Small intestine (tissue), 7 donors: ENCODE results near the gene RHOH. TPM values are rescaled to one million over a fixed set of nuclear protein-coding genes. Genes with fewer than 3 reads are reported as not detected.
A peak's percentile ranks its signal among the peaks of the same experiment; 100 is the strongest.
"Not testable (repeated sequence)": the region's sequence is repeated elsewhere in the genome, so short reads cannot be mapped to it uniquely, and the experiment has no call there.

Experiments used
- DNase-seq, 2 donors: peaks; one replicate each; pipeline versions ENCODE4 v3.0.0 to v3.0.0-alpha.2; 2013
- FAIRE-seq: peaks from 2 replicates; lab custom pipeline; 2012; peaks lifted over from hg19 to GRCh38; lab: Jason Lieb, UNC
- H3K27ac ChIP-seq, 3 donors: one replicate each; pipeline ENCODE4 v1.5.1; 2013; ENCODE audit warnings: low read length in 2 of 3, mild to moderate bottlenecking in 2 of 3, control low read depth in 1 of 3, inconsistent platforms in 1 of 3, low read depth in 1 of 3, moderate library complexity in 1 of 3
- H3K27me3 ChIP-seq, 3 donors: one replicate each; pipeline ENCODE4 v1.6.1; 2013; ENCODE audit warnings: low read length in 3 of 3, inconsistent platforms in 1 of 3; ENCODE audit not compliant: control insufficient read depth in 3 of 3, insufficient read depth in 3 of 3
- H3K36me3 ChIP-seq, 3 donors: one replicate each; pipeline ENCODE4 v1.6.1; 2013; ENCODE audit warnings: low read length in 3 of 3, inconsistent platforms in 1 of 3, low read depth in 1 of 3, mild to moderate bottlenecking in 1 of 3, moderate library complexity in 1 of 3; ENCODE audit not compliant: control insufficient read depth in 3 of 3, insufficient read depth in 2 of 3
- H3K4me1 ChIP-seq, 3 donors: one replicate each; pipeline ENCODE4 v1.6.1; 2013; ENCODE audit warnings: low read length in 2 of 3, inconsistent platforms in 1 of 3, low read depth in 1 of 3, mild to moderate bottlenecking in 1 of 3, moderate library complexity in 1 of 3; ENCODE audit not compliant: control insufficient read depth in 3 of 3, insufficient read depth in 2 of 3
- H3K4me3 ChIP-seq, 3 donors: one replicate each; pipeline ENCODE4 v1.5.1; 2013; ENCODE audit warnings: low read length in 3 of 3, control low read depth in 1 of 3, inconsistent platforms in 1 of 3, low read depth in 1 of 3, mild to moderate bottlenecking in 1 of 3, moderate library complexity in 1 of 3
- H3K9me3 ChIP-seq, 2 donors: one replicate each; pipeline ENCODE4 v1.6.1; 2013; ENCODE audit warnings: low read depth in 1 of 2, low read length in 1 of 2; ENCODE audit not compliant: control insufficient read depth in 2 of 2, insufficient read depth in 1 of 2
- WGBS, 3 donors: extraction: QIAGEN DNeasy Blood & Tissue Kit; methylation state at CpG; one replicate each; pipeline ENCODE4 v1.1.7; 2013; 5-methylcytosine and 5-hydroxymethylcytosine counted together
- polyA plus RNA-seq, 4 donors: library from polyadenylated mRNA; stranded (reverse) in 3 of 4; unstranded in 1 of 4; fragments of 200-250 nt in 3 of 4; fragments of 120-200 nt in 1 of 4; gene quantifications; one replicate each; pipeline versions ENCODE4 v1.2.1 to v1.2.3, GENCODE V29; 2013
- donor health status: healthy with polysubstance abuse.
- donor health status: control.
- donor health status: control.
- donor health status: Bipolar disorder and iron deficiency.
- donor health status: healthy.

Gene RHOH
- polyA plus RNA-seq, 4 donors: 2.9 to 11.6 (median 3.7) TPM

DNA sequence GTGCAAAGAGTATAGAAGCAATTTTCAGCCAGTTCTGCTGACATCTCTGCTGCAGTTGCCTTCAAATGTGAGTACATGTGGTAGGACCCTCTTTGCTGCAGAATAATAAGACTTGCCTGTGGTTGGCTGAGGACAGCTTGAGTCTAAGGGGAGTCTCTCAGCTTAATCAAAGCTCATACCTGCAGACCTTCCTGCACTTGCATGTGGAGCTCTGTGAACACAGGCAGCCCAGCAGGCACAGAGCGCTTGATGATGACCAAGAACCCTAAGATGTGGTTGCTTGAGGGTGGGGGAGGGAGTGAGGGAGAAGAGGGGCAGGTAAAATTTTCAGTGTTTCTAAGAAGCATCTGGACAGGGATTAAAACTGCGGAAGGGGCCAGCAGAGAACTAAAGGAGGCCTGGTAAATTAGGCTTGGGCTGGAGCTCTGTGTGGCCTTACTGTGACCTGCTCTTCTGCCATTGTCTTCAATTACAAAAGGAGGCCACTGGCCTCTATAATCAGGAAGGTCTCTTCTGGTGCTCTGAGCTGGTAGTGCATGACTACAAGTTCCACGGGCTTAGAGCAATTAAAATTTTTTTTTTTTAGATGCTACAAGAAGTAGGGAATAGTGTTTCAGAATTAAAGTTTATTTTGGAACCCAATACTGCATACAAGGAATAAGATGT is 78.4 kb downstream of the RHOH start:
- DNase-seq: no peak
- no peaks in the 10 kb centered on the region for H3K4me1 ChIP-seq
- H3K4me3 ChIP-seq: no peak overlapping the region
- H3K36me3 ChIP-seq: no peaks in the 10 kb centered on the region
- no peak overlapping the region for H3K27ac ChIP-seq
- H3K9me3 ChIP-seq: no peaks in the 10 kb centered on the region
- no peak for FAIRE-seq
- 86 to 89% (median 87%) methylated on average over 3 of the region's 3 CpGs for WGBS, 3 donors
- no peaks in the 10 kb centered on the region for H3K27me3 ChIP-seq

DNA sequence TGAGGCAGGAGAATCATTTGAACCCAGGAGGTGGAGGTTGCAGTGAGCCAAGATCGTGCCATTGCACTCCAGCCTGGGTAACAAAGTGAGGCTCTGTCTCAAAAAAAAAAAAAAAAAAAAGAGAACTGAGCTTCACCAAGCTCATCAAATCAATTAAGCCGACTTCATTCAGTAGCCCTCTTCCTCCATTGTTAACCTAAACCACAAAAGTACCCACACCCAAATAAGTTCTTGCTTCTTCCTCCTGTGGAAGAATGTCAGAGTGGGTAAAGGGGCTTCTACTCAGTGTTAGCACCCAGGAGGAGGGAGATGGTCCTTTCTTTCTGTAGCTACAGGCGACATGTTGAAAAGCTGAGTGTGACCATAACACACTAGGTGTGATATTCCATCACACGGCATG is 79.7 kb downstream of the RHOH start:
- H3K4me3 ChIP-seq: no peak overlapping the region
- no peaks in the 10 kb centered on the region for H3K36me3 ChIP-seq
- FAIRE-seq (no peak), DNase-seq (no peak)
- H3K27me3 ChIP-seq: no peaks in the 10 kb centered on the region
- 76 to 87% (median 79%) methylated on average over 3 to 4 of the region's 4 CpGs for WGBS, 3 donors
- no peaks in the 10 kb centered on the region for H3K4me1 ChIP-seq
- no peaks in the 10 kb centered on the region for H3K9me3 ChIP-seq
- H3K27ac ChIP-seq: no peak overlapping the region

DNA sequence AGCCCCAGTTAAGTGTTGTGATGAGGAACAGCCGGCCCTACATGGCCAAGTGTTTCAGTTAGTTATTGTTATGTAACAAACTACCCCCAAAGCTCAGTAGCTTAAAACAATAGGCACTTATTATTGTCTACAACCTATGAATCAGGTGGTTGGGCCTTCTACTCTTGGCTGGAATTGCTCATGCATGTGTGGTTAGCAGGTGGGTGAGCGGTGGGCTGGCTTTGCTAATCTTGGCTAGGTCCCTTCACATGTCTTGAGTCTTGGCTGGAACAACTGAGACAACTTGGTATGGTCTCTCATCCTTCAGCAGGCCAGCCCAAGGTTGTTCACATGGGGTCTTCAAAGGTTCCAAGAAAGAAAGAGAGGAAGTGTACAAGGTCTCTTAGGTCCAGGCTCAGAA is 83.8 kb downstream of the RHOH start:
- H3K36me3 ChIP-seq: no peaks in the 10 kb centered on the region
- no peak overlapping the region for H3K4me3 ChIP-seq
- H3K27ac ChIP-seq: no peak overlapping the region
- H3K4me1 ChIP-seq: no peaks in the 10 kb centered on the region
- WGBS, 3 donors: 88 to 94% (median 90%) methylated on average over 2 of the region's 2 CpGs
- H3K9me3 ChIP-seq: no peaks in the 10 kb centered on the region
- no peak for DNase-seq
- FAIRE-seq: no peak
- H3K27me3 ChIP-seq: no peaks in the 10 kb centered on the region

- Histone ChIP-seq H3K36me3 (no peaks in the 10 kb centered on the region), H3K27me3 (no peaks in the 10 kb centered on the region)
- no peak for FAIRE-seq
Measured at GRCh38 chr4:40281099-40281498, 84.3 kb downstream of the RHOH start.

GRCh38 chr4:40281913-40282312 is 85.1 kb downstream of the RHOH start:
- WGBS, 3 donors: 81 to 84% (median 84%) methylated on average over 5 of the region's 5 CpGs
- FAIRE-seq (no peak), DNase-seq (no peak)
- Histone ChIP-seq H3K4me3 (no peak overlapping the region), H3K27me3 (no peaks in the 10 kb centered on the region), H3K9me3 (no peaks in the 10 kb centered on the region), H3K27ac (no peak overlapping the region), H3K36me3 (no peaks in the 10 kb centered on the region), H3K4me1 (no peaks in the 10 kb centered on the region)

More at GRCh38 chr4:40281099-40281498, 84.3 kb downstream of the RHOH start:
- Histone ChIP-seq H3K9me3 (no peaks in the 10 kb centered on the region), H3K4me1 (no peaks in the 10 kb centered on the region), H3K4me3 (no peak overlapping the region), H3K27ac (no peak overlapping the region)
- DNase-seq: no peak
- 46 to 73% (median 67%) methylated on average over 3 of the region's 3 CpGs for WGBS, 3 donors

DNA sequence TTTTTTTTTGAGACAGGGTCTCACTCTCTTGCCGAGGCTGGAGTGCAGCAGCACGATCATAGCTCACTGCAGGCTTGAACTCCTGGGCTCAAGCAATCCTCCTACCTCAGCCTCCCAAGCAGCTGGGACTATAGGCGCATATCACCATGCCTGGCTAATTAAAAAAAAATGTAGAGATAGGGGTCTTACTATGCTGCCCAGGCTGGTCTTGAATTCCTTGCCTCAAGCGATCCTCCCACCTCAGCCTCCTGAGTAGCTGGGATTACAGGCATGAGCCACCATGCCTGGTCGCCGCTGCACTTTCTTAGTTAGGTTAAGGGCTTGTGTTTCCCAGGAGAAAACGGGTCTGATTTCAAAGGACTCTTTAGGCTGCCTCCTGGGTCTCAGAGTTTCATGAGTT is 86.0 kb downstream of the RHOH start:
- not testable (repeated sequence) for DNase-seq, H3K4me3 ChIP-seq, H3K4me1 ChIP-seq, H3K9me3 ChIP-seq, H3K36me3 ChIP-seq, FAIRE-seq, H3K27me3 ChIP-seq, H3K27ac ChIP-seq
- 94 to 97% (median 96%) methylated on average over 7 of the region's 7 CpGs for WGBS, 3 donors

DNA sequence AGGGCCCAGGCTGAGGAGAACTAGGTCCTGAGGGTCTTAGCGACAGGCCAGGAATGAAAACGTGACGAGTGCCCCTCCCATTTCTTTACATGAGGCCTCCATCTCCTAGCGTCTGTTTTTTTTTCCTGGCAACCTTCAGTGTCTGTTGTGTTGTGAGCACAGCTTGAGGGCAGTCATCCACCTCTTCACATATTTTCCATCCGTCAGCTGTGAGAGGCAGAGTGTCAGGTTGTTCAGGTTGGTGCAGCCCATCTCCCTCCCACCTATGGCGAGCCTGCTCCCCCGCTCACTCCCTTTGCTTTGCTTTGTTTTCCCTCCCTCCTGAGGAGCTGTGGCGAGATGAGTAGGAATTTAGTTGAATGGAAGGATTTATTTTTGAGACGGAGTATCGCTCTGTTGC is 86.6 kb downstream of the RHOH start:
- no peak overlapping the region for H3K27ac ChIP-seq
- H3K4me3 ChIP-seq: no peak overlapping the region
- WGBS, 3 donors: 85 to 94% (median 91%) methylated on average over 10 of the region's 10 CpGs
- H3K9me3 ChIP-seq: no peaks in the 10 kb centered on the region
- H3K4me1 ChIP-seq: no peaks in the 10 kb centered on the region
- FAIRE-seq (no peak), DNase-seq (no peak)
- no peaks in the 10 kb centered on the region for H3K27me3 ChIP-seq
- no peaks in the 10 kb centered on the region for H3K36me3 ChIP-seq

DNA sequence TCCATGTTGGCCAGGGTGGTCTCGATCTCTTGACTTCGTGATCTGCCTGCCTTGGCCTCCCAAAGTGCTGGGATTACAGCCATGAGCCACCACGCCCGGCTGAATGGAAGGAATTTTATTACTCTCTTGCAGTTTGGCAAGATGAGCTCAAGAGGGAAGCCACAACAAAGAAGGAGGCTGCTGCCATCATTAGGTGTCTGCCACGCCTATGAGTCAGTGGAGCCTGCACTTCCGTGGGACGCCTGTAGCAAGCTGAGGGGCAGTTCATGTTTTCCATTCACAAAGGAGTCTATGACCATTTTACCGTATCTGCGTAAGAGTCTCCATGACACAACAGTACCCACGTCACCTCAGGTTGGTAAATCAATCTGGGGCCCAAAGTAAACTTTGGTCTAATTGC is 87.1 kb downstream of the RHOH start:
- H3K4me3 ChIP-seq: no peak overlapping the region
- no peak overlapping the region for H3K27ac ChIP-seq
- H3K36me3 ChIP-seq: no peaks in the 10 kb centered on the region
- H3K4me1 ChIP-seq: no peaks in the 10 kb centered on the region
- no peaks in the 10 kb centered on the region for H3K27me3 ChIP-seq
- FAIRE-seq: no peak
- 55 to 70% (median 63%) methylated on average over 10 of the region's 10 CpGs for WGBS, 3 donors
- H3K9me3 ChIP-seq: no peaks in the 10 kb centered on the region
- DNase-seq: peak in 1 of 2 donors; percentile 27

DNA sequence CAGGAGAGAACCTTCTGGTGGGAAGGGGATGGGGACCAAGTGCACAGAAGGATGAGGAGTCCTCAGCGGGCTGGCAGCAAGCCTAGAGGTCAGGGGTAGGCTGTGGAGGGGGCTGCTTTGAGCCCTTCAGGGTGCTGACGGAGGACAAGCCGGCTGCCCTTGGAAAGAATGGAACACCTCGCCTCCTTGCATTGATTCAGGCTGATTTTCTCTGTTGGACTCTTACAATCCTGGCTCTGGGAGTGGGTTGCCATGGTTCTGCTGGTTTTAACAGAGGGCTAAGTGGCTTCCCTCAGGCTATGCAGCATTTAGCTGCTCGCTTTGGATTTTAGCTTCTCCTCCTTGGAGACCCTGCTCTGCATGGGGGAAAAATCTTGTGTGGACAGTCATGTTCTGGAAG is 88.9 kb downstream of the RHOH start:
- 91 to 97% (median 95%) methylated on average over 5 of the region's 5 CpGs for WGBS, 3 donors
- no peaks in the 10 kb centered on the region for H3K27me3 ChIP-seq
- H3K36me3 ChIP-seq: no peaks in the 10 kb centered on the region
- DNase-seq: no peak
- FAIRE-seq: no peak
- H3K27ac ChIP-seq: no peak overlapping the region
- no peak overlapping the region for H3K4me3 ChIP-seq
- H3K4me1 ChIP-seq: no peaks in the 10 kb centered on the region
- H3K9me3 ChIP-seq: no peaks in the 10 kb centered on the region
